Measurements from ENCODE around the gene PRKG1.

GRCh38 chr10:51204066-51204465 lies 129.8 kb downstream of the PRKG1 start:
- TF ChIP-seq POLR2AphosphoS5 (IDR thresholded peaks at IDR 0.05) = no peak
- TF ChIP-seq, protein P1, sequence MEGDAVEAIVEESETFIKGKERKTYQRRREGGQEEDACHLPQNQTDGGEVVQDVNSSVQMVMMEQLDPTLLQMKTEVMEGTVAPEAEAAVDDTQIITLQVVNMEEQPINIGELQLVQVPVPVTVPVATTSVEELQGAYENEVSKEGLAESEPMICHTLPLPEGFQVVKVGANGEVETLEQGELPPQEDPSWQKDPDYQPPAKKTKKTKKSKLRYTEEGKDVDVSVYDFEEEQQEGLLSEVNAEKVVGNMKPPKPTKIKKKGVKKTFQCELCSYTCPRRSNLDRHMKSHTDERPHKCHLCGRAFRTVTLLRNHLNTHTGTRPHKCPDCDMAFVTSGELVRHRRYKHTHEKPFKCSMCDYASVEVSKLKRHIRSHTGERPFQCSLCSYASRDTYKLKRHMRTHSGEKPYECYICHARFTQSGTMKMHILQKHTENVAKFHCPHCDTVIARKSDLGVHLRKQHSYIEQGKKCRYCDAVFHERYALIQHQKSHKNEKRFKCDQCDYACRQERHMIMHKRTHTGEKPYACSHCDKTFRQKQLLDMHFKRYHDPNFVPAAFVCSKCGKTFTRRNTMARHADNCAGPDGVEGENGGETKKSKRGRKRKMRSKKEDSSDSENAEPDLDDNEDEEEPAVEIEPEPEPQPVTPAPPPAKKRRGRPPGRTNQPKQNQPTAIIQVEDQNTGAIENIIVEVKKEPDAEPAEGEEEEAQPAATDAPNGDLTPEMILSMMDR (IDR thresholded peaks at IDR 0.05) = no peak

Measured in esophagus muscularis mucosa (tissue), 3 donors.